ENCODE measurements around the gene ZCWPW1. TPM values are rescaled to one million over a fixed set of nuclear protein-coding genes. Genes with fewer than 3 reads are reported as not detected.
"Not testable (repeated sequence)": the region's sequence is repeated elsewhere in the genome, so short reads cannot be mapped to it uniquely, and the experiment has no call there.

Gene ZCWPW1
- total and polyA plus RNA-seq, 2 donors (not counting 1 experiment from before 2014, with no cell fraction given) = 1.1 to 2.8 TPM

DNA sequence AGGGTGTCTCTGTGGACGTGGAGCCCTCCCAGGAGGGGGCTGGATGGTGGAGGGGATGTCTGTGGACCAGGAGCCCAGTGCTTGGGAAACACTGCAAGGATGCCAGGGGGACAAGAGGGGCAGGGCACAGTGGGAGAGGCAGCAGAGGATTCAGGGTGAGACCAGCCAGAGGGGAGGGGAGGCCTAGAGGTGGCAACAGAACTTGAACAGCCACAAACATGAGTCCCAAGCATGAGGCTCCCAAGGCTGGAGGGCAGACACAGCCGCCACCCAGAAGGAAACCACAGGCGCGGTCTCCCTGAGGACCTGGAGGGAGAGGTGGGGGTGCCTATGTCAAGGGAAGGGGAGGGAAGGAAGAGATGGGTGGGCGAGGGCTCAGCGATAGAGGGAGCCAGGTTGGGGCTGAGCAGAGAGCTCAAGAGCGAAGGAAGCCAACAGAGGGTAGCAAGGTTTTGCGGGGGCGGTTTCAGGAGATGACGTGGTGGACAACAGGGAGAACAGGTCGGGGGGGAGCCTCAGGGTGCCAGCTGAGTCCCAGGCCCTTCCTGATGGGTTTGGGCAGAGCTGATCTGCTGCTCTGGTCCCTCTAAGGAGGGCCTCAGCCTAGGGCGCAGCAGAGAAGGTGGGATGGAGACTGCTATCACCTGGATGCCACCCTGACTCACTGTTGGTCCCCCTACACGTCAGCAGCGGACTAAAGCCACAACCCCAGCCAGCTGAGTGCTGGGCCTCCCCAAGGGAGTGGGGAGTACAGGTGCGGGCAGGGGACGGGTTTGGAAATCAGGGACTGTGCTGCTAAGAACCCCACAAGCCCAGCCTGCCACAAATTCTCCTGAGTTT is 61.9 kb downstream of the ZCWPW1 start:
- Histone ChIP-seq H3K4me2 (ENCODE audit: extremely low read depth, insufficient read depth, low read length) (no peak overlapping the region), H3K27ac (ENCODE audit: insufficient read depth, low read length) (no peak overlapping the region), H3K9me3 (ENCODE audit: control insufficient read depth, insufficient read depth, low read depth, low read length) (no peaks in the 10 kb centered on the region), H2AFZ (ENCODE audit: low read length) (no peak overlapping the region), H3K4me1 (ENCODE audit: control insufficient read depth, extremely low read depth, insufficient read depth, low read length) (no peaks in the 10 kb centered on the region), H3K9ac (ENCODE audit: insufficient read depth, low read length) (no peak overlapping the region), H3K4me3 (replicated peaks in 1 of 4; ENCODE audit: control extremely low read depth in 1 of 4, insufficient read depth in 1 of 4, low read depth in 3 of 4, low read length in 4 of 4) (no peak overlapping the region), H3K36me3 (ENCODE audit: control insufficient read depth, insufficient read depth, low read length) (peaks cover 3% of the 10 kb centered on the region), H4K20me1 (ENCODE audit: control insufficient read depth, extremely low read depth, insufficient read depth, low read length) (no peaks in the 10 kb centered on the region), H3K79me2 (ENCODE audit: control insufficient read depth, insufficient read depth, low read length) (no peaks in the 10 kb centered on the region), H3K27me3 (ENCODE audit: control insufficient read depth, insufficient read depth, low read length) (no peaks in the 10 kb centered on the region)
- TF ChIP-seq EZH2 (IDR thresholded peaks at IDR 0.05; ENCODE audit: low read length, missing control alignments) (no peak), CTCF (conservative IDR thresholded peaks at IDR 0.05 in 1 of 2, IDR thresholded peaks at IDR 0.05 in 1 of 2; ENCODE audit: low read depth in 1 of 2, low read length in 2 of 2) (no peak)
- DNase-seq (ENCODE audit: low read depth in 2 of 2) = no peak

- H2AFZ ChIP-seq (ENCODE audit: low read length); H3K9ac ChIP-seq (ENCODE audit: insufficient read depth, low read length); H3K4me2 ChIP-seq (ENCODE audit: extremely low read depth, insufficient read depth, low read length); DNase-seq (ENCODE audit: low read depth in 2 of 2); H3K4me3 ChIP-seq (replicated peaks in 1 of 4; ENCODE audit: control extremely low read depth in 1 of 4, insufficient read depth in 1 of 4, low read depth in 3 of 4, low read length in 4 of 4); H3K4me1 ChIP-seq (ENCODE audit: control insufficient read depth, extremely low read depth, insufficient read depth, low read length); H3K36me3 ChIP-seq (ENCODE audit: control insufficient read depth, insufficient read depth, low read length); H4K20me1 ChIP-seq (ENCODE audit: control insufficient read depth, extremely low read depth, insufficient read depth, low read length); H3K79me2 ChIP-seq (ENCODE audit: control insufficient read depth, insufficient read depth, low read length); H3K27me3 ChIP-seq (ENCODE audit: control insufficient read depth, insufficient read depth, low read length); H3K9me3 ChIP-seq (ENCODE audit: control insufficient read depth, insufficient read depth, low read depth, low read length); H3K27ac ChIP-seq (ENCODE audit: insufficient read depth, low read length): not testable (repeated sequence)
Measured at GRCh38 chr7:100365998-100366367, 62.5 kb downstream of the ZCWPW1 start.

DNA sequence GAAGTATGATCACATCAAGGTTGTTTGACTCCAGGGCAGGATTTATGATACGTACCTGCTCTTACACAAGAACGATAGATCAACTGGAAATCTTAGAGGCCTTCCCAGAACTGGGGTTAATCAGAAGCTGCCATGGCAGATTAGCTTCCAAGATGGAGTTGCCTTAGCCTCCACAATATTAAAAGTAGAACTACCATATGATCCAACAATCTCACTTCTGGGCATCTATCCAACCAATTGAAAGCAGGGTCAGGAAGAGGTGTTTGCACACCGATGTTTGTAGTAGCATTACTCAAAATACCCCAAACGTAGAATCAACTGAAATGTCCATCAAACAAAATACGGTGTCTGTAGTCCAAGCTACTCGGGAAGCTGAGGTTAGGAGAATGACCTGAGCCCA is 64.0 kb downstream of the ZCWPW1 start:
- Histone ChIP-seq H3K27ac (ENCODE audit: insufficient read depth, low read length) (no peak overlapping the region), H3K27me3 (ENCODE audit: control insufficient read depth, insufficient read depth, low read length) (no peaks in the 10 kb centered on the region), H3K79me2 (ENCODE audit: control insufficient read depth, insufficient read depth, low read length) (no peaks in the 10 kb centered on the region), H2AFZ (ENCODE audit: low read length) (no peak overlapping the region), H3K4me1 (ENCODE audit: control insufficient read depth, extremely low read depth, insufficient read depth, low read length) (no peaks in the 10 kb centered on the region), H3K4me2 (ENCODE audit: extremely low read depth, insufficient read depth, low read length) (no peak overlapping the region), H4K20me1 (ENCODE audit: control insufficient read depth, extremely low read depth, insufficient read depth, low read length) (no peaks in the 10 kb centered on the region), H3K9me3 (ENCODE audit: control insufficient read depth, insufficient read depth, low read depth, low read length) (no peaks in the 10 kb centered on the region), H3K4me3 (replicated peaks in 1 of 4; ENCODE audit: control extremely low read depth in 1 of 4, insufficient read depth in 1 of 4, low read depth in 3 of 4, low read length in 4 of 4) (no peak overlapping the region), H3K9ac (ENCODE audit: insufficient read depth, low read length) (no peak overlapping the region), H3K36me3 (ENCODE audit: control insufficient read depth, insufficient read depth, low read length) (peaks cover 13% of the 10 kb centered on the region)
- TF ChIP-seq EZH2 (IDR thresholded peaks at IDR 0.05; ENCODE audit: low read length, missing control alignments) (no peak), CTCF (conservative IDR thresholded peaks at IDR 0.05 in 1 of 2, IDR thresholded peaks at IDR 0.05 in 1 of 2; ENCODE audit: low read depth in 1 of 2, low read length in 2 of 2) (no peak)
- DNase-seq (ENCODE audit: low read depth in 2 of 2) = no peak

DNA sequence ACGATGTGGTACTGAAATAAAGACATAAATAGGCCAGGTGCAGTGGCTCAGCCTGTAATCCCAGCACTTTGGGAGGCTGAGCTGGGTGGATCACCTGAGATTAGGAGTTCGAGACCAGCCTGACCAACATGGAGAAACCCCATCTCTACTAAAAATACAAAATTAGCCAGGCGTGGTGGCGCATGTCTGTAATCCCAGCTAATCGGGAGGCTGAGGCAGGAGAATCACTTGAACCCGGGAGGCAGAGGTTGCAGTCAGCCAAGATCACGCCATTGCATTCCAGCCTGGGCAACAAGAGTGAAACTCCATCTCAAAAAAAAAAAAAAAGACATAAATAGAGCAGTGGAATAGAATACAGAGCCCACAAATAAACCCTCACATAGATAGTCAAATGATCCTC is 64.7 kb downstream of the ZCWPW1 start:
- H3K36me3 ChIP-seq (ENCODE audit: control insufficient read depth, insufficient read depth, low read length) = peaks cover 19% of the 10 kb centered on the region
- not testable (repeated sequence) for DNase-seq (ENCODE audit: low read depth in 2 of 2); H3K9me3 ChIP-seq (ENCODE audit: control insufficient read depth, insufficient read depth, low read depth, low read length); H3K27ac ChIP-seq (ENCODE audit: insufficient read depth, low read length); H2AFZ ChIP-seq (ENCODE audit: low read length); H3K4me1 ChIP-seq (ENCODE audit: control insufficient read depth, extremely low read depth, insufficient read depth, low read length); H3K4me2 ChIP-seq (ENCODE audit: extremely low read depth, insufficient read depth, low read length); H3K4me3 ChIP-seq (replicated peaks in 1 of 4; ENCODE audit: control extremely low read depth in 1 of 4, insufficient read depth in 1 of 4, low read depth in 3 of 4, low read length in 4 of 4); H4K20me1 ChIP-seq (ENCODE audit: control insufficient read depth, extremely low read depth, insufficient read depth, low read length); H3K9ac ChIP-seq (ENCODE audit: insufficient read depth, low read length); H3K27me3 ChIP-seq (ENCODE audit: control insufficient read depth, insufficient read depth, low read length); H3K79me2 ChIP-seq (ENCODE audit: control insufficient read depth, insufficient read depth, low read length)
